ENCODE measurements around the gene SULT2A1.
"Not testable (repeated sequence)": the region's sequence is repeated elsewhere in the genome, so short reads cannot be mapped to it uniquely, and the experiment has no call there.

Gene SULT2A1

GRCh38 chr19:47886010-47886559, at the start of gene SULT2A1:
Gene SULT2A1 (minus strand): TSS chr19:47886315. CDS start chr19:47886257, 58 bp downstream.
- no peak for DNase-seq (ENCODE audit: low spot score)

GRCh38 chr19:47928581-47928980, 42.5 kb upstream of the SULT2A1 start:
- DNase-seq (ENCODE audit: low spot score): not testable (repeated sequence)

GRCh38 chr19:47920107-47920506, 34.0 kb upstream of the SULT2A1 start:
- DNase-seq (ENCODE audit: low spot score): not testable (repeated sequence)

- DNase-seq (ENCODE audit: low spot score): not testable (repeated sequence)
Observed at GRCh38 chr19:47910191-47910590, 24.1 kb upstream of the SULT2A1 start.

GRCh38 chr19:47909350-47909749, 23.2 kb upstream of the SULT2A1 start:
- DNase-seq (ENCODE audit: low spot score): not testable (repeated sequence)

GRCh38 chr19:47901370-47901769, 15.3 kb upstream of the SULT2A1 start:
- DNase-seq (ENCODE audit: low spot score): no peak

- no peak for DNase-seq (ENCODE audit: low spot score)
Observed at GRCh38 chr19:47899335-47899734, 13.2 kb upstream of the SULT2A1 start.

GRCh38 chr19:47897861-47898260, 11.7 kb upstream of the SULT2A1 start:
- DNase-seq (ENCODE audit: low spot score): no peak

GRCh38 chr19:47896773-47897172, 10.7 kb upstream of the SULT2A1 start:
- DNase-seq (ENCODE audit: low spot score): no peak

GRCh38 chr19:47896019-47896418, 9.9 kb upstream of the SULT2A1 start:
- DNase-seq (ENCODE audit: low spot score): no peak

GRCh38 chr19:47895165-47895782, 9.2 kb upstream of the SULT2A1 start:
- DNase-seq (ENCODE audit: low spot score): no peak

- no peak for DNase-seq (ENCODE audit: low spot score)
Observed at GRCh38 chr19:47891923-47892666, 6.0 kb upstream of the SULT2A1 start.

- DNase-seq (ENCODE audit: low spot score): no peak
Observed at GRCh38 chr19:47891622-47891922, 5.5 kb upstream of the SULT2A1 start.

- no peak for DNase-seq (ENCODE audit: low spot score)
Observed at GRCh38 chr19:47890865-47891621, 4.9 kb upstream of the SULT2A1 start.

GRCh38 chr19:47885067-47885463, 1.1 kb downstream of the SULT2A1 start:
- no peak for DNase-seq (ENCODE audit: low spot score)

- DNase-seq (ENCODE audit: low spot score): no peak
Observed at GRCh38 chr19:47882890-47883289, 3.2 kb downstream of the SULT2A1 start.

GRCh38 chr19:47881757-47882156, 4.4 kb downstream of the SULT2A1 start:
- no peak for DNase-seq (ENCODE audit: low spot score)

GRCh38 chr19:47879385-47879784, 6.7 kb downstream of the SULT2A1 start:
- DNase-seq (ENCODE audit: low spot score): not testable (repeated sequence)

- no peak for DNase-seq (ENCODE audit: low spot score)
Observed at GRCh38 chr19:47878906-47879305, 7.2 kb downstream of the SULT2A1 start.

GRCh38 chr19:47865166-47865565, 20.9 kb downstream of the SULT2A1 start:
- DNase-seq (ENCODE audit: low spot score): no peak

GRCh38 chr19:47863514-47863936, 22.6 kb downstream of the SULT2A1 start:
- DNase-seq (ENCODE audit: low spot score): peak; percentile 86

- no peak for DNase-seq (ENCODE audit: low spot score)
Observed at GRCh38 chr19:47861630-47862029, 24.5 kb downstream of the SULT2A1 start.

All from left forelimb (tissue), 1 donor.